ENCODE data around the gene GALM.

GALM gene

GRCh38 chr2:38778687-38779082 lies 112.8 kb downstream of the GALM start:
- H3K9ac ChIP-seq (ENCODE audit: low read length), result peak overlapping the region; percentile 88
- no peaks in the 10 kb centered on the region; the same call in 1 of the 2 replicates for H3K27me3 ChIP-seq (ENCODE audit: low read depth, low read length)
- TF ChIP-seq CTCF (IDR thresholded peaks at IDR 0.05; ENCODE audit: low read depth, low read length) (no peak), EZH2phosphoT487 (IDR thresholded peaks at IDR 0.05; ENCODE audit: low read depth) (no peak)
- peaks cover 14% of the 10 kb centered on the region for H3K79me2 ChIP-seq (ENCODE audit: low read length)
- no peaks in the 10 kb centered on the region for H4K20me1 ChIP-seq (ENCODE audit: insufficient read depth, low read length)
- H3K4me3 ChIP-seq (ENCODE audit: low read length), result peak overlapping the region; percentile 90
- H3K4me1 ChIP-seq (ENCODE audit: low read length), result peaks cover 4% of the 10 kb centered on the region; the same call in 1 of the 2 replicates
- H2AFZ ChIP-seq (ENCODE audit: low read depth, low read length), result peak overlapping the region; percentile 93; the same call in 1 of the 2 replicates
- H3K36me3 ChIP-seq (replicated peaks; ENCODE audit: low read depth, low read length), result peaks cover 9% of the 10 kb centered on the region
- peak overlapping the region; percentile 35; the same call in 1 of the 2 replicates for H3K27ac ChIP-seq (ENCODE audit: low read length)
- no peaks in the 10 kb centered on the region for H3K9me3 ChIP-seq (ENCODE audit: insufficient read depth, low read length)
- peak overlapping the region; percentile 96 for H3K4me2 ChIP-seq (ENCODE audit: low read length)

DNA sequence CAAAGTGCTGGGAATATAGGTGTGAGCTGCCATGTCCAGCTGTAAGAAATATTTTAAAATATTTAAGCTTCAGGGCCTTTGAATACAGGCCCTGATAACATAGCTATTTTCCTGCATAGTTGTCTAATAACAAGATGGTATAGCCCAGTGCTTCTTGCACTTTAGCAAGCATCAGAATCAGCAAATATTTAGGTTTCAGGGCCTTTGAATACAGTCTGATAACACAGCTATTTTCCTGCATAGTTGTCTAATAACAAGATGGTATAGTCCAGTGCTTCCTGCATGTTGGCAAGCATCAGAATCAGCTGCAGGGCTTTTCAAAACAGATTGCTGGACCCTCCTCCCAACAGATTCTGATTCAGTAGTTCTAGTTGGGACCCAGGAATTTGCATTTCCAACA lies 117.7 kb downstream of the GALM start:
- Histone ChIP-seq H3K9ac (ENCODE audit: low read length) (no peak overlapping the region), H2AFZ (ENCODE audit: low read depth, low read length) (no peak overlapping the region), H3K4me3 (ENCODE audit: low read length) (no peak overlapping the region), H3K36me3 (replicated peaks; ENCODE audit: low read depth, low read length) (peaks cover 9% of the 10 kb centered on the region), H3K27me3 (ENCODE audit: low read depth, low read length) (no peaks in the 10 kb centered on the region), H3K4me2 (ENCODE audit: low read length) (no peak overlapping the region), H4K20me1 (ENCODE audit: insufficient read depth, low read length) (no peaks in the 10 kb centered on the region), H3K79me2 (ENCODE audit: low read length) (peaks cover 8% of the 10 kb centered on the region), H3K9me3 (ENCODE audit: insufficient read depth, low read length) (no peaks in the 10 kb centered on the region), H3K27ac (ENCODE audit: low read length) (no peak overlapping the region), H3K4me1 (ENCODE audit: low read length) (peaks cover 4% of the 10 kb centered on the region; the same call in 1 of the 2 replicates)
- TF ChIP-seq EZH2phosphoT487 (IDR thresholded peaks at IDR 0.05; ENCODE audit: low read depth) (no peak), CTCF (IDR thresholded peaks at IDR 0.05; ENCODE audit: low read depth, low read length) (no peak)

Data from OCI-LY3 (cell line).